Muscle of arm (tissue), 12 donors: ENCODE measurements around the gene SYCP3. TPM values are rescaled to one million over a fixed set of nuclear protein-coding genes. Genes with fewer than 3 reads are reported as not detected.
"Not testable (repeated sequence)": the region's sequence is repeated elsewhere in the genome, so short reads cannot be mapped to it uniquely, and the experiment has no call there.

Experiments
- DNase-seq: peaks from one replicate; pipeline ENCODE4 v3.0.0-alpha.2; 2013
- polyA plus RNA-seq, 12 donors: library from polyadenylated mRNA; unstranded; fragments of 120-200 nt; gene quantifications; one replicate each; pipeline ENCODE4 v1.2.1, GENCODE V29; 2013; ENCODE audit not compliant: insufficient read length in 12 of 12

The SYCP3 gene
- polyA plus RNA-seq, 12 donors: 0.08 to 1.3 (median 0.54) TPM; not detected in 2

- DNase-seq: no peak
Observed at GRCh38 chr12:101713930-101714329, 25.3 kb downstream of the SYCP3 start.

- DNase-seq: peak; percentile 12
Observed at GRCh38 chr12:101713059-101713682, 26.1 kb downstream of the SYCP3 start.

- DNase-seq: no peak
Observed at GRCh38 chr12:101710288-101710687, 29.0 kb downstream of the SYCP3 start.

- DNase-seq: no peak
Observed at GRCh38 chr12:101707131-101707782, 32.0 kb downstream of the SYCP3 start.

- no peak for DNase-seq
Observed at GRCh38 chr12:101706403-101706802, 32.9 kb downstream of the SYCP3 start.

DNA sequence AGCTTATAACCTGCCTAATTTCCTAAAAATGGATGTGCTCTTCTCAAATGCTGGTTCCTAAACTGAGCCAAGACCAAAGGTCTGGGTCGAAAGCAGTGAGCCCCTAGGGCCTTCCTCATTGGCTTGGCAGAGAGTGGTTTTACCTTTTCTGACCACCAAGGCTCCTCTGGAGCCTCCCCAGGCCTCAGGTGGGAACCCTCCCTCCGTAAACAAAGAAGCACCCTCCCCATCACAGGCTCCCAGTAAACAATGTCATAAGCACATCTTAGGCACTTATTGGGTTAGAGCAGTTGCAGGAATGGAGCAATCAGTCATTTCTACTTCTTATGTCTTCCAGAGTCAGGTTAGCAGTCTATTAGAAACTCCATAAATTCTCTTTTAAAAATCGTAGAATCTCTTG is 35.8 kb downstream of the SYCP3 start:
- DNase-seq: no peak

DNA sequence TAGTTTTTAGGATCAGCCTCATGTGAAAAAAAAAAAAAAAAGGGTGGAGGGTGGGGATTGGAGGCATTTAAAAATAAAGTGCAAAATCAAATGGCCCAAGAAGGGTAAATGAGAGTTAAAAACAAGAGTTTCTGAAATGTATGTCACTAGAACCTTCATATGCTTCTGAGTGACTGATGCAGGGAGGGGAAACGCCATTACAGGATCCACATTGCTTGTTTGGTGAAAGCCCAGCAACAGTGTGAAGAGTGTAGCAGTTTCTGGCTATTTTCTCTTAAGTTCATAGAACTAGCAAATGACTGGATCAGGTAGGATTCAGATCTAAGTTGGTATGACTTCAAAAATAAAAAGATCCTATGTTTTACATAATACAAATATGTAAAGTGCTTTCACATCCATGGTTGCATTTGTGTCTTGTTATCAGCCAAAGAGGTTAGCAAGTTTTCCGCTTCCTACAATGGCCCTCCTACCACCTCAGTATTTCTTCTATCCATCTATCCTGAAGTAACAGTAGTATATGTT is 38.9 kb downstream of the SYCP3 start:
- DNase-seq: no peak

GRCh38 chr12:101698800-101699347 is 40.4 kb downstream of the SYCP3 start:
- DNase-seq: peak; percentile 11

- peak; percentile 43 for DNase-seq
Observed at GRCh38 chr12:101697930-101698799, 41.1 kb downstream of the SYCP3 start.

GRCh38 chr12:101697197-101697929 is 41.9 kb downstream of the SYCP3 start, which contains the start of gene CHPT1:
CHPT1 (plus strand) TSS chr12:101697640; CDS start chr12:101697862, 222 bp downstream.
- DNase-seq: peak; percentile 49

GRCh38 chr12:101696251-101697196 is 42.7 kb downstream of the SYCP3 start:
- DNase-seq: no peak

DNA sequence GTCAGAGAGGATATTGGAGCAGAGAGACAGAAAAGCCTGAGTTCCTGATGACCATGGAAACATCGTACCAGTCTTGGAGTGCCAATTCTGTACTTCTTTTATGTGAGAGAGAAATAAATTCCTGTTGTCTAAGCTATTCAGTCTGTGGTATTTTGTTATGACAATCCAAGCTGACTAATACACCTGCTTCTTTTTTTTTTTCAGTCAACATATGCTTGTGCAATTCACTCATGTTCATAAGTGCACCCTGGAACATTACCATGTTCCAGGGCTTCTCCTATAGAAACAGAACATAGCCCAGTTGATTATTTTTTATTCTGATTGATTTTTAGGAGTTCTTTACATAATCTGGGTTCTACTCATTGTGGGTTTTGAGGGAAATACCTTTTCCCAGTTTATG is 43.6 kb downstream of the SYCP3 start:
- DNase-seq: no peak

DNA sequence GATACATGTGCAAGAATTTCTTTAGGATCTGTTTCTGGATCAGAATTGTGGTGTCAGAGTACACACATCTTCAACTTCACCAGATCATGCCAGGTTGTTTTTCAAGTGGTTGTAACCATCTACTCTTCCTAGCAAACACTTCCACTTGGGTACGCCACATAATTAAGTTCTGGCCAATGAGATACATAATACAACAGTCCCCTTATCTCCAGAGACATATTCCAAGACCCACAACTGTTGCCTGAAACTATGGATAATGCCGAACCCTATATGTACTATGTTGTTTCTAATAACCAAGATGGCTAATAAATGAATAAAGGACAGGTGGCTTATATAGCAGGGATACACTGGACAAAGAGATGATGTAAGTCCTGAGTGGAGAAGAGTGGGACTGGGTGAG is 44.3 kb downstream of the SYCP3 start:
- no peak for DNase-seq

DNA sequence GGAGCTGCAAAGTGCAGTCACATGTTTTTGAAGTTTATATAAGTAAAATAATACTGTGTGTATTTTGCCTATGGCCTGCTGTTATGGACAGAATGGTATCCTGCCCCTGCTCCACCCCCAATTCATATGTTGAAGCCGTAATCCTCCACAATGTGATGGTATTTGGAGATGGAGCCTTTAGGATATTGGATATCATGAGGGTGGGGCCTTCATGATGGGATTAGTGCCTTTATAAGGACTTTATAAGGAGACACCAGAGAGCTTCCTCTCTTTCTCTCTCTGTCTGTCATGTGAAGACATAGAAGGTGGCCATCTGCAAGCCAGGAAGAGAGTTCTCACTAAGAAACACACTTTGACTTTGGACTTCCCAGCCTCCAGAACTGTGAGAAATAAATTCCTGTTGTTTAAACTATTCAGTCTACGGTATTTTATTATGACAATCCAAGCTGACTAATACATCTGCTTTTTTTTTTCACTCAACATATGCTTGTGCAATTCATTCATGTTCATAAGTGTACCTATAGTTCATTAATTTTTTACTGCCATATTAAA is 44.9 kb downstream of the SYCP3 start:
- DNase-seq: no peak

DNA sequence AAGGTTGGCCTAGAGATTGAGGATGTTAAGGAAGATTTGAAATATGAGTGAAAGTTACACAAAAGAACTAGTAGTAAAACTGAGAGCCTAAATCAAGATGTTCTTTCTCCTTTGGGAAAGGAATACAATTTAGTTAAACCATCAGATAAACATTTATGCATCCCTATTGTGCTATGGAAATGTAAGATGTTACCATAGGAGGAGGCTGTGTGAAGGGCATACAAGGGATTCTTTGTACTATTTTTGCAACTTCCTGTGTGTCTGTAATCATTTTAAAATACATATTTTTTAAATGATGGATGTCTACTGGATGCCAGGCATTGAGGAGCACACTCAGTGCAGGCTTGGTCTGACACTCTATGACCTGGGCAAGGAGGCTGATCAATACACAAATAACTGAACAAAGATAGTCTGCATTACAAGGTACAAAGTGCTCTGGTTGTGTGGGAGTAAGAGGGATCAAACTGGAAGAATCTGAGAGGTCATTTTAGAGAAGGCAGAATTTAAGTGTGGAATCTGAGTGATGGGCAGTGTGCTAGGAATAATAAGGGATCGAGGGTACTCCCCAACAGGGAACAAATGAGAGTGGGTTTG is 47.7 kb downstream of the SYCP3 start:
- no peak for DNase-seq

DNA sequence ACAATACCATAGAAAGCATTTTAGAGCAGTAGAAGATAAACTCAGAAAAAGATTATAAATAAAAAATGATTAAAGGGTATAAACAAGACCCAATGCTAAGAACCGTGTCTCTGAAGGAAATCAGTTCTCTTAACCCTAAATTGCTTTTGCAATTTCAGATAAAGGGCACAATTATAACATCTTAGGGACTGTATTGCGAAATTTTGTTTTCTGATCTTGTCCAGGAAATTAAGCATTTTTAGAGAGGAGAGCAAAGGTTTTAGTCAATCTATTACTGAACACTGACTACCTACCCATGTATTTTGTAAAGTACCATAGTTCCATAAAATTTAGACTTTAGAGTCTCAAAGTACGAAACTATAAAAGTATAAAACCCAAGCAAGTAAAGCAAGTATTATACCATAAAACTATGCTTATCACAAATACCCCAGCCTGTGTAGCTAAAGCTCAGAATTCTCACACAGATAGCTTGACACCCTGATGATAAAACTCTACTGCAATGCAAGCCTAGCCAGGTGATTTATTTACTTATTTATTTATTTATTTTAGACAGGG is 48.6 kb downstream of the SYCP3 start:
- no peak for DNase-seq

DNA sequence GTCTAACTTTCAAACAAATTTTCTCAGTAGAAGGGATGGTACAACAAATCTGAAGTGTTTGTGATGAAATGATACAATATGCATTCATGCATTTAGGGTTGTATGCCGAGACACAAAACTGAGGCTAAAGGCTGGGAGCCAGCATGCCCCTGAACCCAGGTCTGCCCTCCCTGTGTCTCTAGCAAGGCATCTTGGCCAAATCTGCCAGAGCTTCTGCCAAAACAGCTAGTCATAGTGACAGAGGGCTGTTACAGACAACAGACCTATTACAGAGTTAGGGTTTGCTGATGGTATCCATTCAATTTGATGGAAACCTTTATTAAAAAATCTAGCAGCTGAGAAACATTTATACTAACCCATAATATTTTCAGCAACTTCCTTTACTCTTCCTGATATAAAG is 53.1 kb downstream of the SYCP3 start:
- DNase-seq: no peak

DNA sequence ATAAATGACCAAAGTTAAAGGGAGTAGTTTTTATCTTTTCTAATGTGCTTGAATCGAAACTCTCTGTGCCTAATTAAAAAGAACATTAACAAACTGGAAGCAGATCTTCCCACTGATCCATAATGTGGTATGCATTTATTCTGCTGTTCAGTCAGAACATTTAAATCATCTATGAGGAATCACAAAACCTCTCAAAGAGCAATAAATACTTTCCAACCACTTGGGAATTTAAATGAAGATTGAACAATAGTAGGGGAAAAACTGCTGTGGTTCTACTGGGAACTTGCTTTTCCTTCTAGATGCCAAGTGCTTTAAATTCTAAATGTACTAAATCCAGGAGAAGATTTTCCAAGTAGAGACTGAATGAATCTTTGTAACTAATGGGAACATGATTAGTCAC is 54.2 kb downstream of the SYCP3 start:
- no peak for DNase-seq

DNA sequence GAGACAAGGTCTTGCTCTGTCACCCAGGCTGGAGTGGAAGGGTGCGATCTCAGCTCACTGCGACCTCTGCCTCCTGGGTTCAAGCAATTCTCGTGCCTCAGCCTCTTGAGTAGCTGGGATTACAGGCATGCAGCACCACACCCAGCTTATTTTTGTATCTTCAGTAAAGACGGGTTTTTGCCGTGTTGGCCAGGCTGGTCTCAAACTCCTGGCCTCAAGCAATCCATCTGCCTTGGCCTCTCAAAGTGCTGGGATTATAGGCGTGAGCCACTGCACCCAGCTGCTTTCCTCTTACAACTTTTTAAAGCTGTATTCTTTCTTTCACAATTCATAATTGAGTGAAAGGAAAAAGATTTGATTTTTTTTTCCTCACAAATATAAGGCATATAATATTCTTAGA is 57.6 kb downstream of the SYCP3 start:
- not testable (repeated sequence) for DNase-seq
